NCI-H146 (cell line): Measurements from ENCODE around the gene BCL2L2.
A peak's percentile ranks its signal among the peaks of the same experiment; 100 is the strongest.
"Not testable (repeated sequence)": the region's sequence is repeated elsewhere in the genome, so short reads cannot be mapped to it uniquely, and the experiment has no call there.

Experiments used
- DNase-seq: peaks from one replicate; lab custom pipeline; 2025; lab: John Stamatoyannopoulos, UW

Gene BCL2L2, protein sequence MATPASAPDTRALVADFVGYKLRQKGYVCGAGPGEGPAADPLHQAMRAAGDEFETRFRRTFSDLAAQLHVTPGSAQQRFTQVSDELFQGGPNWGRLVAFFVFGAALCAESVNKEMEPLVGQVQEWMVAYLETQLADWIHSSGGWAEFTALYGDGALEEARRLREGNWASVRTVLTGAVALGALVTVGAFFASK

DNA sequence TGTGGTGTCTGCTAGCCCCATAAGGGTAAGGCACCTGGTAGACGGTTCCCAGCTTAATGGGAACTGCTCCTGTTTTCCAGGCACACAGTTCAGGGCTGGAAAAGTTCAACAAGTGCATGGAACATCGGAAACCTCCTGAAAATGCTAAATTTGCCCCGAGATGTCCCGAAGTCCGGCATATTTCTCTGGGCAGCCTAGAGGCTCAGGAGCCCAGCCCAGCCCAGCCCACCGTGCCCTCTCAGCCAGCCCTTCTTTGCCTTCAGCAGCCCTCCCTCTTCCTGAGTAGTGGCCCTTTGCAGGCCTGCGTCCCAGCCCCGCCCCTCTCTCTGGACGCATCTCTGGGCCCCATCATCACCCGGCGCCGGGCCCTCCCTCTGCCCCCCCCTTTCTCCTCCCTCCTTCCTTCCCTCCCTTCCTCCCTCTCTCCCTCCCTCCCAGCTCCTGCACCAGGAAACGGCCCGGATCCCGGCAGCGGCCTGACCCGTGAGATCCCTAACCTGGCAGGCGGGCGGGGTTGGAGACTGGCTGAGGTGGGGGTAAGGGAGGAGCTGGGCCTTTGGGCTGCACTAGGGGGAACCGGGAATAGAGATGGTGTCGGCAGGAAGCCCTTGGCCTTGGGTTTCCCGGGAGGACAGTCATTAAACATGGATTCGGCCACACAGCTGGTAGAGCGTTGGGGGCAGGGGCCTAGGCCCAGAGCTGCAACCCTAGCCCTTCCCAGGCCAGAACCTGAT lies at the start of gene BCL2L2:
Gene BCL2L2, plus strand, starts transcription at position 422 of the 734 bp plus-strand sequence. CDS start 935 bp downstream, outside the sequence.
- peak; percentile 93 for DNase-seq

DNA sequence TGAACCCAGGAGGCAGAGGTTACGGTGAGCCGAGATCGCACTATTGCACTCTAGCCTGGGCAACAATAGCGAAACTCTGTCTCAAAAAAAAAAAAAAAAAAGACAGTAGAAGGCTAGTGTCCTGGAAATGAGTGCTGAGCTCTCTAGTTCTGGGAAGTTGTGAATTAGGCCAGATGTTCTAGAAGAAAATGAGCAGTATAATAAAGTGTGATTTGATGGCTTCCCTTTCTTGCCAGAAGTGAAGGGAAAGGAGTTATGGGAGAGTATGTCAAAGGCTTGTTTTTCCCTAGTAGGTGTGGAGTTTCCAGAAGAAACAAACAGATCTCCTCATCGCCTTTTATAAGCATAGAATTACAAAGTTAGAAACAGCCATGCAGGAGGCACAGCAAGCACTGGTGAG lies 48.4 kb upstream of the BCL2L2 start:
- no peak for DNase-seq

DNA sequence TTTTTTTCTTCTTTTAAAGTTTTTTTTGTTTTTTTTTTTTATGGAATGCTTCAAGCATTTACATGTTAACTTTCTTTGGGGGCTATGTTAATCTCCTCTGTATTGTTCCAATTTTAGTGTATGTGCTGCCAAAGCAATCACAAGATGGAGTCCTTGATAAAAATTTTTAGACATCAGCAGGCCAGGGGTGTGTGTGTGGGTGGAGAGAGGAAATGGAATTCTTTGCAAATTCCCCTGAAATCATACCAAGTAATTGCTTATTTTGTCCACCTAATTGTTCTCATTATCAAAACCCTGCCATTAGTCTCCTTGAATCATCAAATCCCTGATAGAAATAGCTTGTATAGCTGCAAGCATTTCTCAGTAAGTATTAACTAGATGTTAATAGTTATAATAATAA lies 47.2 kb upstream of the BCL2L2 start:
- no peak for DNase-seq

DNA sequence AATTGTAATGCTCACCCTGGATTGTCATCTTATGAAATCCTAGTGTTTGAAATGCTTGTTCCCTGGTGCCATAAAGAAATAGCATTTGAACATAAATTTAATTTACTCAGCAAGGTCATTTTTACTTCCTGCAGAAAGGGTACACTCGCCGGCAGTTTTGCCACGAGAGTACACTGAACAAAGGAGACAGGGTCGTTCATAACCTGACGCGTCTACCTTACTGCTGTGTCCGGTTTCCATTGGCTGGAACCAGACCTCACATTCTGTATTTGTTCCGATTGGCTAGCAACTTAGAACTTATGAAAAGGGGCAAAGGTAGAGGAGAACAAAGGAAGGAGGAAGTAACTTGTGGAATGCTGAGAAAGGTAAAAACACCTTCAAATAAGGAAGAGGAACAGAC lies 45.8 kb upstream of the BCL2L2 start:
- not testable (repeated sequence) for DNase-seq

DNA sequence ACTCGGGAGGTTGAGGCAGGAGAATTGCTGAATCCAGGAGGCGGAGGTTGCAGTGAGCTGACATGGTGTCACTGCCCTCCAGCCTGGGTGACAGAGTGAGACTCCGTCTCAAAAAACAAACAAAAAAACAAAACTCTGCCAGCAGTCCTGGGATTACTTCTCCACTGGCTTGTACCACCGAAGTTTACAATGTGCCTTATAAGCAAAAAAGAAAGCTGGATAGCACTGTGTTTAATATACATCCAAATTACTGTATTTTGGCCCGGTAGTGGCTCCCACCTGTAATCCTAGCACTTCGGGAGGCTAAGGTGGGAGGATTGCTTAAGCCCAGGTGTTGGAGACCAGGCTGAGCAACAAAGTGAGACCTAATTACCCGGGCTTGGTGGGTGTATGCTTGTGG lies 37.4 kb upstream of the BCL2L2 start:
- DNase-seq: no peak

DNA sequence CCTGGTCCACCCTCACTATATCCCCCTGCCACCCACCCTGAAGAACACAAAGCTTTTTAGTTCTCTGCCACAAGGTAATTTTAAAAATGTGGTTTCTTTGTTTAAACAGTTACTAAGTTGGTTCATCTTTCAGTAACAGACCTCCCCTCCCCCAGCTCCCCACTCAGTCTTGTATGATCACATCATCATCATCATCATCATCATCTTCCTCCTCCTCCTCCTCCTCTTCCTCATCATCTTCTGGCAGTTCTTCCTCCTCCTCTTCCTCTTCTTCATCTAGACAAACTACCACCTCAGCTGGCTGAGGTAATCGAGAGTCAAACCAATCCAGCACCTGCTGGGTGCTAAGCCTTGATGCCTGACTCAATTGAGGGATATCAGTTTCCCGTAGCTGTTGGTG lies 31.2 kb upstream of the BCL2L2 start:
- no peak for DNase-seq

DNA sequence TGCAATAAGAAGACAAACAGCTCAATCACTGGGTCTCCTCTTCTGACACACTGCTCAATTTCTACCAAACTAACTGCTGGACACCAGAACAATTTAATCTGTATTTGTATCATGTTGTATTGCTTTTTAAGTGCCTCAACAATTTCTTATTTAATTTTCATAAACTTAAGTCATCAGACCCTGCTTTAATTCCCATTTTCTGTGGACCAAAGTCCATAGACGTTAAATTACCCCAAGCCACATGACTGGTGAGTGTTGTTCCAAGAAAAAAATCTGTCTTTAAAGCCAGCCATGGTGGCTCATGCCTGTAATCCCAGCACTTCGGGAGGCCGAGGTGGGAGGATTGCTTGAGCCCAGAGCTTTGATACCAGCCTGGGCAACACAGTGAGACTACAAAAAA lies 29.4 kb upstream of the BCL2L2 start:
- DNase-seq: no peak

DNA sequence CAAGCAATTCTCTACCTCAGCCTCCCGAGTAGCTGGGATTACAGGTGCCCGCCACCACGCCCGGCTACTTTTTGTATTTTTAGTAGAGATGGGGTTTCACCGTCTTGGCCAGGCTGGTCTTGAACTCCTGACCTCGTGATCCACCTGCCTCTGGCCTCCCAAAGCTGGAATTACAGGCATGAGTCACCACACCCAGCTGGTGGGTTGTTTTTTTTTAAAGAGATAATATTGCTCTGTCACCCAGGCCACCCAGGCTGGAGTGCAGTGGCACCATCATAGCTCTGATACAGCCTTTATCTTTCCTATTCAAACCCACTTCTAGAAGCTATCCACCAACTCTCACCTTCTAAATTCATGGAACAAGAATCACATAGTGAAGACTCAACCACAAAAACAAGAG lies 28.7 kb upstream of the BCL2L2 start:
- DNase-seq: not testable (repeated sequence)

DNA sequence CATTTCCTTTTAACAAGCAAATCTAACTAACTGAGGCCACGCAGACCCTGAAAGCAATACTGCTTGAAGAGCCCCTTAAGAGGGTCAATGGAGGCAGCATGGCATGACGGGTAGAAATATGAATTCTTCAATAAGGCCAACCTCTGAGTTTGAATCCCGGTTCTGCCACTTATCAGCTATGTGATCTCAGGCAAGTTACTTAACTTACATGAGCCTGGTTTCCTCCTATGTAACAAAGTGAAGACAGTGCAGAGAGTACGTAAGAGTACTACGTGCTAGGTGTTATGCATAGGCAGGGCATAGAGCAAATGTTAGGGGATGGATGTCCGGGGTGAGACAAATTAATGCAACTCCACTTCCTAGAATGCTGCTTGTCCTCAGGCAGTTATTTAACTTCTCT lies 25.4 kb upstream of the BCL2L2 start:
- no peak for DNase-seq

DNA sequence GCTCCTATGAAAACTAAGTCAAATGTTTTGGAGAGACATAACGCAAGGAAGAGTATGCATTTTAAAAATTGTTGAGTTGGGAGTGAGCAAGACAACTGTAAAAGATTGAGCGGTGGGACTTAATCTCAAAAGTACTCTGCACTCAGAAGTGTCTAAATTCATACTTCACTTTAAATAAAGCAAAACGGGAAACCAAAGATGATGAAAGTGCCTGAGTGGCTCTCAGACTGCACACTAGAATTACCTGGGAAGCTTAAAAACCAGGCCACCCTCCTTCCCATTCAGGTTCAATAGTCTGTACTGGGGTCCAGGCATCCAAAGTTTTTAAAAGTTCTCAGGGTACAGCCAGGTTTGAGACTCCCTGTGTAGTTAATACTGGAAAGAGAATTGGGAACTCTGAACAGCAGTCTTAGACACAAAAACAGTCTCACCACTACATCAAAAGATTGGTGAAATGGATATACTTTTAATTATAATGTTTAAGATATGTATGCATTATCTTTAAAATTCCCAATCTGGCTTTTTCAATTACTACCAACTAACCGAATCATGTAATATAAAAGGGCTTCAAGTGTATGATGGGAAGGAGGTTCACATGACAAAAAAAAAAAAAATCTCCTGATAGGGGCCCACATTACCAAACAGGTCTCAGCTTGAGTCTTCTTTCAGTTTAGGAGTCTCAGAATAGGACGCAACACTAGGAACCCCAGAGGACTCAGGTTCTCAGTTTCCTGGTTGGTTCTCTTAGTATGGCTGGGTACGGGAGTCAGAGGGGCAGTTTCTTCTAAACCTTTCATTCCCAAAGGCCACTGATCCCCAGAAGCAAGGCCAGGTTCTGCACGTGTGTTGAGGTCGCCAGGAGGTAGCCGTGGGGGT lies 21.7 kb upstream of the BCL2L2 start:
- DNase-seq: no peak

DNA sequence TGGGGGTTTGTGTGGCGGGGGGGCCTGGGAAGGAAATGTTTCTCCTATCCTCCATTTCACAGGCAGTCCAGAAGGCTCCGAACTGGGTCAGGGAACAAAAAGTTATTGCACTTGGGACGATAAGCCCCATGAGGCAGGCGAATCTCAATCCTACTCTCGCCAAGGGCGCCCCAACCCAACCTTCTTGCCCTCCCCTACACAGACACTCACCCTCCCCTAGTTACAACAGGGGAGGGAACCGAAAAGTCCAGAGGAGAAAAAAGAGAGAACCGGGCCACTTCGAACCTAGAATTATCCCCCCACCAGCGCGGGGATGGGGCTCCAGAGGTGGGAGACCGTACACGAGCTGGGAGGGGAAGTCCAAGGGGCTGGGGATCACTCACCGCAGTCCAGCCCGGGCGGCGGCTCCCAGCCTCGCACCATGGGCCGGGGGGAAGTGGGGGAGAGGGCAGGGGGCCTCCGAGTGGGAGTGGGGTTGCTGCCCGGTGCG lies 21.1 kb upstream of the BCL2L2 start:
- DNase-seq: peak; percentile 53

DNA sequence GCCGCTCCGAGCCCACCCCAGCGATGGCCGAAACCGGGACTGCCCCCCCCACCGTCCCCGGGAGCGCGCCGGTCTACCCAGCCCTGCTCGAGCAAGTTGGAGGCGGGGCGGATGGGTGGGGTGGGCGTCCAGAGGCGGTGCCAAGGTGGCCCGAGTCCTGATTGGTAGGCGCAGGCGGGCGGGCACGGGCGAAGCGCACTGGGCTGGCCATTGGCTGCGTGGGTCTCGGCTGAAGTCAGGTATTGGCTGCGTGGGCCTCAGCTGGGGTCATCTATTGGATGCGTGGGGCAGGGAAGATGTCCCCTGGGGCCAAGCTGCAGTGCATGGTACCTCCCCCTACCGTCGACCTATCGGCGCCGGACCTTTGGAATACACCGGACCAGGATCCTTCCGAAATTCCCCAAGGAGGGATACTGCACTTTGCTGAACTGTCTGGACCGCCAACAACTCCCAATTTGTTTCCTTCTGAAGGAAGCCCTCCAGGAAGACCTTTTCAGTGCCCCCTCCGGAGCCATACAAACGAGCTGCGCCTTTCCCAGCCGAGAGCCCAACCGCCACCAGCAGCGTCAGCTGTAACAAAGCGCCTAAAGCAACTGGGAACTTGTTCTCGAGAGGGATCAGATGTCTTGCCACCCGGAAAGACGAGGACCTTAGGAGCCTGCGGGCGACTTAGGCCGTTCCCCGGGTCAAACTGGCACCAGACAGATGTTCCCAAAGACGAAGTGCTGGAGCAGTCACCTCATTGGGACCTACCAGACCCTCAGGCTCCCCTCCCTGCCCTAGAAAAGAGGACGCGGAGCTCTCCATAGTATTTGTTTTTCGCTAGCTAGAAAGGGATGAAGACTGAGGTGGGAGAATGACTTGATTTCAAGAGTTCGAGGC lies 20.4 kb upstream of the BCL2L2 start, which contains the start of gene HOMEZ:
Gene HOMEZ, minus strand, starts transcription at position 113 of the 882 bp plus-strand sequence. CDS start 180 bp downstream, outside the sequence.
- DNase-seq: peak; percentile 97

DNA sequence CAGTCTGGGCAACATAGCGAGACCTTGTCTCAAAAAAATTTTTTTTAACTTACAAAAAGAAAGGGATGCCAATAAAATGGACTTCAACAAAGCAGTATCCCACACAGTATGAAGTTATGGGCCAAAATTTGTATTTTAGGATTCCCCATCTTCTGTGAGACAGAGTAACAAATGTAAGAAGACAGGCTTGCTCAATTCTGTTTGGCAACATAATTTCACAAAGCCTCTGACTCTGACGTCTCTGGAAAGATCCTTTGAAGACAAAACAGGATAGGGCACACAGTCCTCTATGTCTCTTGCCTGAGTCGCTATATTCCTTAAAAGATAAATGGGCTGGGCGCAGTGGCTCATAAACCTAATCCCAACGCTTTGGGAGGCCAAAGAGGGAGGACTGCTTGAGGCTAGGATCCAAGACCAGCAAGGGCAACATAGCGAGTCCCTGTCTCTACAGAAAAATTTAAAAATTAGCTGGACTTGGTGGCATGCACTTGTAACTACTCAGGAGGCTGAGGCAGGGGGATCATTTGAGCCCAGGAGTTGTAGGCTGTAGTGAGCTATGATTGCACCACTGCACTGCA lies 19.6 kb upstream of the BCL2L2 start:
- no peak for DNase-seq

DNA sequence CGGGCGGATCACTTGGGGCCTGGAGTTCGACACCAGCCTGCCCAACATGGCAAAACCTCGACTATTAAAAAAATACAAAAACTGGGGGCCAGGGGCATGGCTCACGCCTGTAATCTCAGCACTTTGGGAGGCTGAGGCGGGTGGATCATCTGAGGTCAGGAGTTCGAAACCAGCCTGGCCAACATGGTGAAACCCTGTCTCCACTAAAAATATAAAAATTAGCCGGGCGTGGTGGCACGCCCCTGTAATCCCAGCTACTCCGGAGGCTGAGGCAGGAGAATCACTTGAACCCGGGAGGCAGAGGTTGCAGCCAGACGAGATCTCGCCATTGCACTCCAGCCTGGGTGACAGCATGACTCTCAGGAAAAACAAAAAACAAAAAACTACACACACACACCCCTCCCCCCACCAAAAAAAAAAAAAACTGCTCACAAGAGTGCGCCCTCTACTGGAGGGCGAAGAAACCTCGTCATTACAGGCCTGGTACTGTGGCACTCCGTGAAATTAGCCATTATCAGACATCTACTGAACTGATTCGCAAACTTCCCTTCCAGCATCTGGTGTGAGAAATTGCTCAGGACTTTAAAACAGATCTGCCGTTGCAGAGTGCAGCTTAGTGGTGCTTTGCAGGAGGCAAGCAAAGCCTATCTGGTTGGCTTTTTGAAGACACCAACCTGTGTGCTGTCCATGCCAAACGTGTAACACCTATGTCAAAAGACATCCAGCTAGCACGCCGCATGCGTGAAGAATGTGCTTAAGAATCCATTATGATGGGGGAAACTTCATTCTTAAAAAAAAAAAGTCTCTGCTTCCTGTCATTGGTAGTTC lies 11.7 kb upstream of the BCL2L2 start:
- DNase-seq: peak; percentile 51

DNA sequence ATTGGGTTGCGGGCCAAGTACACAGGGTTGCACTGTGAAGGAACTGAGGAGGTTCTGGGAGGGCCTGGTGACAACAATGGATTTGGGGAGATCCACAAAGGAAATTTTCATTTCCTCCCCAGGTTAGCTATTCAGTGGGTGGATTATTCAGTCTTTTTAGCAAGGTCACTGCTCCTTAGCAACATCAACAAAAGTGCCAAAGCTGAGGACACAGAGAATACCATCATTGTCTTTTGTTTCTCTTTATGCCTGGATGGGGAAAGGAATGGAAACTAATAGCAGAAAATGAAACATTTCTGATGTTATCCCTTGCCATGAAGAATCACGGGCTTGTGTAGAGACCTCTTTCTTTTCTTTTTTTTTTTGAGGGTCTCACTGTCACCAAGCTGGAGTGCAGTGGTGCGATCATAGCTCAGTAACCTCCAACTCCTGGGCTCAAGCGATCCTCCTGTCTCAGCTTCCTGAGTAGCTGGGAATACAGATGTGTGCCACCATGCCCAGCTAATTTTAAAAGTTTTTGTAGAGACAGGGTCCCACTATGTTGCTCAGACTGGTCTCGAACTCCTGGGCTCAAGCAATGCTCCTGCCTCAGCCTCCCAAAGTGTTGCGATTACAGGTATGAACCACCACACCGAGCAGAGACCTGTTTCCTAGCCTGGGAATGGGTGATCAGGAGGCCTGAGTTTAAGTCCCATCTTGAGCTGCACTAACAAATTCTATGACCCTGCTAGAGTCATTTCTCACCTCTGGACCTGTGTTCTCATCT lies 10.4 kb upstream of the BCL2L2 start:
- no peak for DNase-seq

DNA sequence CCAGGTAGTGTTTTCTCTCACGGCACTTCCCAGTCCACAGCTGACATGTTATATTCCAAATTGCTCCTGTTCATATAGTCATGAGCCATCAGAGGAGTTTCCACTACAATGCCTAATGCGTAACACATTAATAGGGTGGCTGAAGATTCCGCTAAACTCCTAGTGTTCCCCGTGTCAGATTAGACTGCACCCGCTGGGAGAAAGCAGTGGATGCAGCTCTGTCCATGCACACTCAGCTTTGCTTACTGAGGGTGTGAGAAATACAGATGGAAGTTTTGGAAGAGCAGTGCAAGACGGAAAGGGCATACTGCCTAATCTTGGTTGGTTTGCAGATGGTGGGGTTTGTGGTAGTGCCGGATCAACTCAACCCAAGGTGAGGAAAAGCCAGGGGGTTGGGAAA lies 9.5 kb upstream of the BCL2L2 start:
- DNase-seq: no peak

DNA sequence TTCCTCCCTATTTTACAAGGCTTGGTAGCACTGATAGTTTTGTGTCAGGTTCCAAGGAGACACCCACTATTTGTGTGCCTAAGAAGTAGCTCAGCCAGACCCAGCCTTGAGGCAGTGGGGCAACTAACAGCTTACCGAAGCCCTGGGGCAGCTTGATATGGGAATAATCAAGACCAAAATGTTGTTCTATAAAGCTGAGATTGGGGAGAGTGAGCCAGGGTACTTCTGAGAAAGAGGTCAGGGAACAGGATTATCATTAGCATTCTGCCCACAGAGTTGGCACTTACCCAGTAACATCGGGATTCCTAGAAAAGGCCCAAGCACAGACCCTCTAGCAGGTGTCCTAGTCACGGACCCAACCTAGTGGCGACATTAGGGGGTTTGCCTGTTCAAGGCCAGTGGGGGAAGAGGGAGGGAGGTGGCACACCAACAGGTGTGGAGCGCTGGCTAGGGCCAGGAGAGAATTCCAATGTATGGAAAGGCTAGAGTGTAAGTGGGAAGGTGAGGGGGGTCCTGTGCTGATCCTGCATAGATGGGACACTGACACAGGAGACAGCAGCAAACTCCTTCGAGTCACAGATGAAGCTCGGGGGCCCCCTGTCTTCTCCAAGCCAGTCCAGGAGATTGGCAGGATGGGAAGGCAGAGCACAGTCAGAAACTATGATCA lies 8.9 kb upstream of the BCL2L2 start:
- no peak for DNase-seq

DNA sequence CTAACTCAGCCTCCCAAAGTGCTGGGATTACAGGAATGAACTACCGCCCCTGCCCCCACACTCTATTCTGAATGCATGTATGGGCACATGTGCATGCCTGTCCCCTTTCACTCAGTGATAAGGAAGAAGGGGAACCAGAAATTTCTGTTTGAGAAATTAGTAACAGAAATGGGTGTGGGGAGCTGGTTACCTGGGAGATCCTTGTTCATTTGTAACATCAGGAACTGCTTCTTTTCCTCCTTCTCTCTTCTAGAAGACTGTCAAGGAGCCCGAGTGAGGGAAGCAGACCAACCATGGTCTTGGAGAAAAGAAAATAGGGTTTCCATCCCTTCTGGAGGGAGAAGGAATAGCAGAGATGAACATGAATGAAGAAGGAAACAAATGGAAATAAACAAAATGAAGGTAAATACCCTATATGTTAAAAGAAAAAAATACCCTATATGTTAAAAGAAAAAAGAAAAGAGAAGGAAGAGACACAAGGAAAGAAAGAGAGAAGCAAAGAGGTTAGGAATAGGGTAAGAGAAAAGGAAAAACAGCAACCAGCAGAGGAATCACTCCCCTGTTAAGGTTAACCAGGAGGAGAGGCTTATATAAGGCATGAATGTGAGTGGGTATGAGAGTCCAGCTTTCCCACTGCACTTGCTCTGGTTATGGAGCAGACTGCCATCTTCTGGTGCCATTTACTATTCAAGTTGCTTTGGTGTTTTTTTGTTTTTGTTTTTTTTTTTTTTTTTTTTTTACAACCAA lies 7.2 kb upstream of the BCL2L2 start:
- DNase-seq: no peak
